ENCODE results near the gene ATF6.
A peak's percentile ranks its signal among the peaks of the same experiment; 100 is the strongest.

The ATF6 gene

GRCh38 chr1:161999301-162000052, 233.4 kb downstream of the ATF6 start:
- DNase-seq (ENCODE audit: low read depth): no peak

- no peak for DNase-seq (ENCODE audit: low read depth)
Measured at GRCh38 chr1:162000053-162000420, 233.9 kb downstream of the ATF6 start.

GRCh38 chr1:162003061-162003829, 237.1 kb downstream of the ATF6 start:
- DNase-seq (ENCODE audit: low read depth): no peak

- no peak for DNase-seq (ENCODE audit: low read depth)
Measured at GRCh38 chr1:162003830-162004215, 237.7 kb downstream of the ATF6 start.

- DNase-seq (ENCODE audit: low read depth): peak; percentile 69
Measured at GRCh38 chr1:162004441-162004950, 238.4 kb downstream of the ATF6 start.

GRCh38 chr1:162006081-162006480, 240.0 kb downstream of the ATF6 start:
- no peak for DNase-seq (ENCODE audit: low read depth)

- no peak for DNase-seq (ENCODE audit: low read depth)
Measured at GRCh38 chr1:162007466-162007865, 241.3 kb downstream of the ATF6 start.

- no peak for DNase-seq (ENCODE audit: low read depth)
Measured at GRCh38 chr1:162008799-162009198, 242.7 kb downstream of the ATF6 start.

- DNase-seq (ENCODE audit: low read depth): no peak
Measured at GRCh38 chr1:162009501-162010174, 243.5 kb downstream of the ATF6 start.

GRCh38 chr1:162010175-162010506, 244.0 kb downstream of the ATF6 start:
- no peak for DNase-seq (ENCODE audit: low read depth)

- DNase-seq (ENCODE audit: low read depth): no peak
Measured at GRCh38 chr1:162011337-162012012, 245.4 kb downstream of the ATF6 start.

GRCh38 chr1:162013289-162013688, 247.2 kb downstream of the ATF6 start:
- DNase-seq (ENCODE audit: low read depth): no peak

Data from CMK (cell line).